D341Med (cell line): ENCODE measurements around the gene TNP2.

Experiments
- DNase-seq: peaks from one replicate; pipeline ENCODE4 v3.0.0; 2012; ENCODE audit warnings: low spot score

The TNP2 gene

DNA sequence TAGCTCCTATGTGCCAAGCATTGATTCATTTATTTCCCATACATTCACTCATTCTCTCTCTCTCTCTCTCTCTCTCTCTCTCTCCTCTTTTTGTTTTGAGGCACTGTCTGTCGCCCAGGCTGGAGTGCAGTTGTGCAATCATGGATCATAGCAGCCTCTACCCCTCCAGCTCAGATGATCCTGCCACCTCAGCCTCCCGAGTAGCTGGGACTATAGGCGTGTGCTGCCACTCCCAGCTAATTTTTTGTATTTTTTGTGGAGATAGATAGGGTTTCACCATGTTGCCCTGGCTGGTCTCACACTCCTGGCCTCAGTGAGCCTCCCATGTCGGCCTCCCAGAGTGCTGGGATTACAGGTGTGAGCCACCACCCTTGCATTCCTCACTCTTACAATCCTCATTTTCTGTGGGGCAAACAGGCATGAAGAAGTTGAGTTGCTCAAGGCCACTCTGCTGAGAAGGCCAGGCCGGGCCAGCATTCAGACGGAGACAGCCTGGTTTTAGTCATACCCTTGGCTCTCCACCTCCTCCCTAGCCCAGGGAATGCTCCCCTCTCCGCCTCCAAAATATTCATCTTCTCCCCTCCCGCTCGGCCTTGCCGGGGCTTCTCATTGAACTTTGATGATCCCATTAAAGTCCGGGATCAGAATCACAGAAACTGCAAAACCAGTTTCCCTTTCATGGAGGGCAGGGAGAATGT is 7.9 kb upstream of the TNP2 start:
- DNase-seq = no peak

DNA sequence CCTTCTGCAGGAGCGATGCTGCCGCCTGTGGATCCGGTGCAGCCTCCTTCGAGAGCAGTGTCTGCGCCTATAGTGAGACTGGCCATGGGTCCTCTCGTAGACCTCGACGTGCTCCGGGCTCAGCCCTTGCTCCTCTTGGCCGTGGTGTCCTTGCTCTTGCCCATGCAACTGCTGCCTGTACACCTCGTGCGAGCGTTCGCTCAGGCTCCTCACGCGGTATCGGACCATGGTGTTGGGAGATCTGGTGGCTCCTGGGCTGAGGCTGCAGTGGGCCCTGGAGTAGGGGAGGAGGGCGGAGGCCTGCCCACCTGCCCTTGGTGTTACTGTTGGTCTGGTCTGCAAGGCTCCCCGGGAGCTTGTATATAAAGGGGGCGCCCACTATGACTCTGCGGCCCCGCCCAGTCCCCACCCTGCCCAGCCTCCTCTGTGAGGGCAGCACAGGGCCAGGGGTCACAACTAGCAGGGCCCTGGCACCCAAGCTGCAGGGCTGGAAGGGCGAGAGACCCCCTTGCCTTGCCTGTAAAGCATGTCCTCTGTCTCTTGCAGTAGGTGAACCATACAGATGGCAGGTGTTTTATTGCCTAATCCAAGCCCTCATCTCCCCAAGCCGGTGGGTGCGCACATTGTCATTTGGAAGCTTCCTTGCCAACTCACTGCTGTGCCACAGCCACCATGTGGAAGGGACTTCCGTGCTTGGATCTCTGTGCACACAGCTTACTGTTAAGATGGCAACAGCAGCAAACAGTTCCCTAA is 7.2 kb upstream of the TNP2 start, which contains the start of gene PRM2:
TSS of gene PRM2 (minus strand) at position 338 of the 753 bp plus-strand sequence. CDS start at position 228, 110 bp downstream.
- no peak for DNase-seq

DNA sequence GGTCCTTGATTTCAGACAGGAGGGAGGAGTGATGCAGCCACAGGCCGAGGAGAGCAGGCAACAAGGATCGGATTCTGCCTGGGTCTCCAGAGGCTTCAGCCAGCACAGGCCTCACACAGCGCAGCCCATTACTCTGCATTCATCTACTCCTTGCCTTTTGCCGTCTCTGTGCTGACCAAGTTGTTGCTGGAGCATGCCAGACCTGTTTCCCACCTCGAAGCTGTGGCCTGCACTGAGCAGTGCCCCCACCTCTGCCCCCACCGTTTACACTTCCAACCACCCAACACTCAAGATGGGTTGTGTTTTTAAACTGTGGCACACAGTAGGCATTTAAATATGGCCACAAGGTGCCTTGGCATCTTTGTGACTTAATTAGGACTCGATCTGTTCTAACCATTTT is 5.8 kb upstream of the TNP2 start:
- DNase-seq = no peak

DNA sequence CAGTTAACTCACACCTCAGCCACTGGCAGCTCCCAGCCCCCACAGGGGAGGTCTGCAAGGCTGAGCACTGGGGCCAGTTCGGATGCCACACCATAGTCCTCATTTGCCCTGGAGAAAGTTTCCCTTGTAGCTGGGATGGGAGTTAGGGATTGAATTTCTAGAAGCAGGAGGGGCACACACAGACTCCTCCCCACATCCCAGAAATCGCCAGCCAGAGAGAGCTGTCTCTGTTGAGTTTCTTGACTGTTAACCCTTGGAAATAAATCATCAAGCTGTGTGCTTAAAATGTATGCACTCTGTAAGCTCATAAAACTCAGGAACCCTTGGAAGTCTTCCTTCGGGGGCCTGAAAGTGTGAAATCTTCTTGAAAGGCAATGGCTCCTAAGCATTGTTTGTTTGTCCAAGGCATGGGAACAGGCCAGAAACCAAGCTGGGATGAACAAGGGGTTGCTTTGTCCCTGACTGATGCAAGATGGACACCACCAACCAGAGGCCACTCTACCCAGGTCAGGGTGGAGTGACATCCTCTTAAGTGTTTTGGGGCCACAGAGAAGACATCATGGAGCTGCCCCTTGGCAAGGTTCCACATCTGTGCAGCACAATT is 4.7 kb upstream of the TNP2 start:
- no peak for DNase-seq

DNA sequence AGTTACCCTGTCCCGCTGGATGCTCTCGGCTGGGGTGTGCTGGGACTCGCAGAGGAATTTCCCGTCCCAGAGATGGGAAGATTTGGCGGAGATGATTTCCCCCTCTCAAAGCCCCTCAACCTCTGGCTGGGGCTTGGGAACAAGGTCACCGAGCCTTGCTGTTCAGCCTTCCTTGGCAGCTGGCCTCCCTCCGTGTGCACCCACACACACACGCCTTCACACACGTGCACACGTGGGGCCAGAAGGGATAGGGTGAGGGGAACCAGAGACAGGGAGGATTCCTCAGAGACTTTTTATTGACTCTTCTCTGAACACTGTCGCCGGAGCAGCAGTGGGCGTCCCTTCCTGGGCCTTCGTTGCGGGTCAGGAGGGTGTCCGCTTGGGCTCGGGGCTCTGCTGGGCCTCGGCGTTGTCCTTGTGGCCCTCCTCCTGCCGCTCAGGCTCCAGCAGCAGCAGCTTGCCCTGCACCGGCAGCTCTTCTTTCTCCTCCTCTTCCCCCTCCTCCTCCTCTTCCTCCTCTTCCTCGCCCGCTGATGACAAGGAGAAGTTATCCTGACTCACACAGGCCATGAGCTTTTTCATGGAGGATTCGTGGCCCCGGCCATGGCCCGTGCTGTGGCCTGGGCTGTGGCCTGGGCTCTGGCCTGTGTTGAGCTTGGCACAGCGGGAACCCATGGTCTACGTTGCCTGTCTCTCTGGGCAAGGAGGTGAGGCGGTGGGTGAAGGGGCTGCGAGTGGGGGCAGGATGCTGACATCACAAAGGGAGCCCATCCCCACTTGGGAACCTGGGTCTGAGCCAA is 4.0 kb upstream of the TNP2 start, which contains the start of gene PRM3:
TSS of gene PRM3 (minus strand) at position 709 of the 800 bp plus-strand sequence. CDS start at position 675, 34 bp downstream.
- DNase-seq = no peak

DNA sequence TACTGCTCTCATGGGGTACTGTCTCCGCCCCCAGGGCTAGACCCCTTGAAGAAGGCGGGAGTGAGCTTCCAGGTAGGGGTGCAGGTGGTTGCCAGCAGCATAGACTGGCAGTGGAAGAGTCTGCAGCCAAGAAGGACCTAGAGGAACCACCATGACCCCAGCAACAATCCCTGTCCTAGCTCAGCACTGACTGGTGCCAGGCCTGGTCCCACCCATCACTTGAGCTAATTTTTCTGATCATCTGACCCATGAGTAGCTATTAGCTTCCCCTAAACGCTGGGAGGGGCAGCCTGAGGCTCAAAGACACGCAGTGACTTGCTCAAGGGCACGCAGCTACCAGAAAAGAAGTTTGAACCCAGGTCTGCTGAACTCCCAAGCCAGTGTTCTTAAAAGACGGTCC is 3.4 kb upstream of the TNP2 start:
- DNase-seq = no peak

DNA sequence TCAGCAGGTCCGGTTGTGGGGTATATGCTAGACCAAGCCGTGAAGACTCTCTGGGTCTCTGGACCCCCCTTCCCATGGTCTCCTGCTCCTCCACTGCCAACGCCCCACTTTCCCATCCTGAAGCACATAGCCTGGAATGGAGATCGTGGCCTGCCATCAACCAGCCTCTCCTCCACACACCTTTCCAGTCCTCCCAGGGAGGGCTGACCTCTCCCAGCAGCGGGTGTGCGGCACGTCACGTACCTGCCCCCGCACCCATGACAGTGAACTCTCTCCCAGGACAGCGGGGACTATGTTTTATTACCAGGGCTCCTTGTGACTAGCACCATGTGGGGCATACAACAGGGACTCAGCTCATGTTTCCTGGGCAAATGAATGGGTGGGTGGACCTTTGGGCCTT is 2.5 kb upstream of the TNP2 start:
- no peak for DNase-seq

DNA sequence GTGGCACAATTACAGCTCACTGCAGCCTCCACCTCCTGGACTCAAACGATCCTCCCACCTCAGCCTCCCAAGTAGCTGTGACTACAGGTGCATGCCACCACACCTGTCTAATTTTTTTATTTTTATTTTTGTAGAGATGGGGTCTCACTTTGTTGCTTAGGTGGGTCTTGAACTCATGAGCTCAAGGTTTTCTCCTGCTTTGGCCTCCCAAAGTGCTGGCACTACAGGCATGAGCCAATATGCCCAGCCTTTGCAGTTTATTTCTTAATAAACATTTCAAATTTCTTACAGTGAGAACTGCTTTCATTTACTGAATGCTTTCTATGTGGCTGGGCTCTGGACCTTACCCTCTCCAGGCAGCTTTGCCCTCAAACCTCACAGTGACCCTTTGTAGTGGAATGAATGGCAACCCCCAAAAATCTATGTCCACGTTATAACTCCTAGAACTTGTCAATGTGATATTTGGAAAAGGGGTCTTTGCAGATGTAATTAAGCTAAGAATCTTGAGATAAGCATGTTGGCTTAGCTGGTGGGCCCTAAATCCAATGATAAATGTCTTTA is 1.6 kb upstream of the TNP2 start:
- DNase-seq = no peak

DNA sequence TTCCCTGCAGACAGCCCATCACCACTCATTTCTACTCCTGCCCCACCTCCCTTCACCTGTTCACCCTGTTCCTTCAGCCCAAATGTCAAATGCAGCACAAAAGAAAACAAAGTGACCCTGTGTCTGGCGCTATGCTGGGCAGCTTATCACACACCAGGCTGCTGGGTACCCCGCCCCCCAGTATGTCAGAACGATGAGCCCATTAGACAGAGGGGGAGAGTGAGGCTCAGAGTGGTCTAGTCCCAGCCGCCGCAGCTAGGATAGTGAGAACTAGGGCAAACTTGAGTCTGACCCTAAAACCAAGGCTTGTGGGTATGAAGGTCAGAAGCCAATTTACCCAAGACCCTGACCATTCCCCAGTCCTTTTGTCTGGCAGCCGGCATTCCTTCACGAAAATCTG is 4.0 kb downstream of the TNP2 start:
- no peak for DNase-seq

DNA sequence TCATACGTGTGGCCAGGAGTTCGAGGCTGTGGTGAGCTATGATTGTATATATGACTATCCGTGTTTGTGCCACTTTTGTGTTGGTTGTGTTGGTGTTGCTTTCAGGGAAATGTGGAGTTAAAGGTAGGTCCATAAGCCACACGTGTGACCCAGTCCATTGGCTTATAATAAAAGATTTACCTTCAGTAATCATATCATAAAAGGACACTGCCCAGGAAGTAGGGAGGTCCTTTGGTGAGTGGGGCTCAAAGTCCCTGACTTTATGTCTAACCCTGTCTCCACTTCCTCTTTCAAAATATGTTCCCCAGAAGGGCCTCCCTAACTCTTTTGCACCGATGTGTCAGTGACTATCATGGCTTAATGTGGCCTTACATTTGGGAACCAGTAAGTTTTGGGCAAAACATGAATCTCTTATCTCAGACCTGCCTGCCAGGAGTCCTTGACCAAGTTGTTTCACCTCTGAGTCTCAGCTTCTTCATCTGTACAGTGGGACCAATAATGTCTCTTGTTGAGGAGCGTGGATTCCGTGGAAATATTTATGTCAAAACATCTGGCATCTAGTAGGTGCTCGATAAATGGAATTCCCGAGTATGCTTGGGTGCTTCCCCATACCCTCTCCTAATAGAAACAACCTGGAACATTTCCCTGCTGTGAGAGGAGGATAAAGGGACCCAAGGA is 4.8 kb downstream of the TNP2 start:
- no peak for DNase-seq

DNA sequence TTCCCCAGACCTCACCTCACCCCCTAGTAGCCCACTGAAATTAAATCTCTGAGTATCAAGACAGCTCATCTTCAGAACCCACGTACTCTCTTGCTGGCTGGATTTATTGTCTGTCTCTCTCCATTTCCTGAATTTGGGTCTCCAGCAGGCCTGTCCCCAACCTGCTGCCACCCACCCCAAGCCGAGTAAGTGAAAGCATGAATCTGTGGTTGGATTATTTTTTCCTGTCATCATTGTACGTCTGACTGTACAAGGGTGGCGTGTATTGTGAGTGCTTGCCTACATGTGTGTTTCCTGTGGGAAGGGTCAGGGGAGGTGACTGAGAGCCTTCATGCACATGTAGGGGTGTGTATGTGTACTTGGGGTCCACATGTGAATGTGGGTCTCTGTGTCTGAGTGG is 5.4 kb downstream of the TNP2 start:
- no peak for DNase-seq

DNA sequence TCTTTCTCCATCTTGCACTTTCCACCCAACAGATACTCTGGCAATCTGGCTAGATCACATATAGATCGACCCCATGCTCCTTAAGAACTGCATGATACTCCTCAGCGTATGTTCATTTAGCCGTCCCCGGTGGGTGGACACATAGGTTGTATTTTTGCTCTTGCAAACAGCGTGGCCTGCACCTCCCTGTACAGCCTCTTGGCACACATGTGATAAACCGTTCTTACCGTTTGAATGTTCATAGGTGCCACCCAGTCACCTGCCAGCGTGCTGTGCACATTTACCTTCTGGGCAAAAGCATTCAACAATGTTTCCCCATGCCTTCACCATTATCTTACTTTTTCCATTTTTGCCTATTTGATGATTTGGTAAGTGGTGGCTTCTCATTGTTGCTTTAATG is 6.2 kb downstream of the TNP2 start:
- DNase-seq = no peak

DNA sequence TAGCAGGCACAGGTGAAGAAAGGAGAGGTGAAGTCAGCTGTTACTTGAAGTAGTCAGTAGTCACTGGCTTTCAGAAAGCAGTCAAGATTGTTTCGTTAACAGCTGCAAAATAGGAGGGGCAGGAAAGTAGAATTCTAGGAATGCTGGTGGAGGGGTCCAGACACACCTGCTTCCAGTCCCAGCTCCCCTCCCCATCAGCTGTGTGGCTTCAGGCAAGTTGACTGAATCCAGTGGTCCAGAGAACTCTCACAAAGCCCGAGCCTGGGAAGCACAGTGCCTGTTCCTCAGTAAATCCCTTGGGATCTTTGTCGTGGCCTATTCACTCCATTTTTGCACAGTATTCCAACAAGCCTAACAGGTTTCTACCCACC is 8.5 kb downstream of the TNP2 start:
- DNase-seq = no peak

DNA sequence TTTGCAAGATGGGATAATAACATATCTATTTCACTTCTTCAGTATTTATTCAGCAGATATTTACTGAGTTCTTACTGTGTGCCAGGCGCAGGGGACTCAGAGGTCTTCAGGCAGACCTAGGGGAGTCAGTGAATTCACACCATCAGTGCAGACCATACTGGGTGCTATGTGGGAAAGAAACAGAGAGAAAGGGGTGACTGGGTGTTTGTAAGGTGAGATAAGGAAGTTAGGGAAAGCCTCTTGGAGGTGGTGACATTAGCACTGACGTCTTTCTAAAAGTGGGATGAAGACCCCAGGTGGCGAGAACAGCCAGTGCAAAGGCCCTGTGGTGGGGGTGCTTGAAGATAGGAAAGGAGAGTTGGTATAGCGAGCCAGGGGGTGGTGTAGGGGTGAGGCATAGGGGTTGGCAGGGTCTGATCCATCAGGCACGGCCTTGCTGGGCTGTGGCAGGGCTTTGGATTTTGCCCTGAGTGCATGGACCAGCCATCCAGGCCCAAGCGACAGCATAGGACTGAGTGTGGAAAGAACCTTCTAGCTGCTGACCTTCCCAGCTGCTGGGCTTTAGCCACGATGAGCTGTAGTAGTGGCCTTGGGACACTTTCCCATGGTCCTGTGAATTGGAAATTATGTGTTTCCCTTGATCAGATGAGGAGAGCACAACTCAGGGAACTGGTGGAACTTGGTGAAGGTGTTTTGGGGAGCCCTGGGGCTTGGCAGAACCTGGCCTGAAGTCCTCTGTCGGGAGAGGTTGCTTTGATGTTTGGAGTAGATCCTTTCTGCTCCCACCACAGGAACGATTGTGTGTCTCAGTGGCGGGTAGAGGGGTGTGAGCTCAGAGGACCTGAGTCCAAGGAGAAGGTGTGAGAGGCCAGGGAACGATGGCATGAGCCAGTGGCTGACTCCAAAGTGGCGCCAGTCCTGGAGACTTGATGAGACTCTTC is 9.2 kb downstream of the TNP2 start:
- DNase-seq = no peak

DNA sequence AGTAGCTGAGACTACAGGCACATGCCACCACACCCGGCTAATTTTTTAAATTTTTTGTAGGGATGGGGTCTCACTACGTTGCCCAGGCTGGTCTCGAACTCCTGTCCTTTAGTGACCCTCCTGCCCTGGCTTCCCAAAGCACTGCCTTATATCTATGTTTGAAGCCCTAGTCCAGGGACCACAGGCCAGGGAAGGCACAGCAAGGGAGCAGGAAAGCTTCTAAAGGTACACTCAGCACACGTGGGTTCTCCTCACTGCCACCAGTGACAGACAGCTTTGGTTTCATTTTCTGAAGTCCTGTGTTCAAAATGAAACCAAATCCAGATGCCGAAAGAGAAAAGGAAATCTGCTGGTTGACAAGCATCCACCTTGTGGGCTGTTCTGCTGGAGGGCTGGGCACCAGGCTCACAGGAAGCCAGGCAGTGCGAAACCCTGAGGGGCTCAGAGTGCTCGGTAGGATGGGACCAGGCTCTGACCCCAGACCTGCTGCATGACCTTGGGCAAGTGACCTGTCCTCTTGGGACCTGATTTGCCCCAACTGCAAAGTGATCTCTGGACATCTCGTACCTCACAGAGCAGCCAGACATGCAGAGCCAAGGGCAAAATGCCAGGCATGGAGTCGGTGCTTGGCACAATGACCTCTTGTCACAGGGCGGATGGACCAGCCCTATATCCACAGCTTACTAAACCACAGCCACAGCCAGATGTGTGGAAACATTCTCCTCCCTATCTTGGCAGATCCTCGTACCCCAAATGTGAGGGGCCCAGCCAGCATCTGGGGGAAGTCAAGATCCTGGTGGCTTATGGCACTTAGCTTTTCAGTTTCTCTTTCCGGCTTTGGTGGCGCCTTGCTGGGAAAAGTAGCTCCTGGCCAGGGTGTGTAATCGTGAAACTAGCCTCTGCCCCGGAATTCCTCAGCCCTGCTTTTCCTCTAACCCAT is 10.3 kb downstream of the TNP2 start:
- DNase-seq = no peak

DNA sequence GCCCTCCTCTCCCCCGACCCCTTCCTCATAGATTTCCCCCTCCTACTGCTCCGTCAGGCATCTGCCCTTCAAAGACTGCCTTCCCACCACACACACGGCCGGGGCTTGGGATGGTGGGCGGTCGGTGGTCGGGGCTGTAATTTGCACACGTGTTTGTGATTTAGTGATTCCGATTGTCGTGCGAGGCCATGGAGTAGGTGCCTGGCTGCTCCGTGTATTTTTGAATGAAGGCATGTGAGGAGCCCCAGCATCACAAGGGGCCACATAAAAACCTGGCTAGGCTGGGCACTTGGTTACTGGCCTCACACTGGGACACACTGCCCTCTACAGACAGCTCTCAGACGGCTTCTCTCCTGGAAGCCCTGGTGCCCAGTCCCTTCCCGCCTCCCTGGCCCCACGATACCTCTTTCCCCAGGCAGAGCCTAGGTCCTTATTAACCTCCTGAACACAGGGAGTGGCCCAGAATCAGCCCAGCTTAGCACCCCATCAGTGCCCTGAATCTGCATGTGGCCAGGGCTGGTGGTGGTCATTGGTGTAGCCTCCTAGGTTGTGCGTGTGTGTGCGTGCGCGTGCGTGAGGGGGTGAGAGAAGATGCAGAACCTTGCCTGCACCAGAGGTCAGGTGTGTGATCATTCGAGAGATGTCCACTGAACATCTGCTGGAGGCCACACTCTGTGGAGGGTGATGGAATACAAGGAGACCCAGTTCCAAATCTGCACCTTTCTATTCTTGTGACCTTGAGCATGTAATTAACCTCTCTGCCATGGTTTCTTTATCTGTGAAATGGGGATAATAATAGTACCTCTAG is 11.8 kb downstream of the TNP2 start:
- peak; percentile 77 for DNase-seq

DNA sequence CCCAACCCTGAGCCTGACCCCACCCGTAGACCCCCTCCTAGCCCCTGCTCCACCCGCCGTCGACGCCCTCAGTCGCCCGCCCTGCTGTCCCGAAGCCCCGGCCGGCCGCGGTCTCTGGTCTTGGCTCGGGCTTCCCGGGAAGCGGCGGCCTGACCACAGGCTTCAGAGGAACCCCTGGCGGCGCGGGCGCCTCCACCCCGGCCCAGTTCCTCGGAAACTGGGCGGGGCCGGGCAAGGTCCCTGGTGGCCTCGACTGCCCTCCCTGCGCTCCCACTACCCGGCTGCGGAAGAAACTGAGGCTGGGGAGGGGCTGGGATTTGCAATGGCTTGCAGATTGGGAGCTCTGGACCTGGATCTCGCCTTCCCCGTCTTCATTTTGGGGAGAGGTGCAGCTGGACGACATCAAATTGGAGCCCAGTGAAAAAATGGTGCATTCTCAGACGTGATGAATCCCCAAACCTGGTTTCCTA is 12.4 kb downstream of the TNP2 start:
- peak; percentile 63 for DNase-seq
